ENCODE measurements around the gene PCDH15. TPM values are rescaled to one million over a fixed set of nuclear protein-coding genes. Genes with fewer than 3 reads are reported as not detected.

The PCDH15 gene
- total and polyA plus RNA-seq, 2 experiments from 2014 or later = 1.1 to 1.7 TPM

- H3K9me2 ChIP-seq (replicated peaks; ENCODE audit: insufficient read depth) = no peaks in the 10 kb centered on the region
- H3K4me1 ChIP-seq (ENCODE audit: insufficient read depth) = no peaks in the 10 kb centered on the region
- H4K20me1 ChIP-seq (ENCODE audit: insufficient read depth, poor library complexity, severe bottlenecking) = no peaks in the 10 kb centered on the region
- no peak overlapping the region for H3K4me3 ChIP-seq
- TF ChIP-seq EZH2 (IDR thresholded peaks at IDR 0.05; ENCODE audit: borderline replicate concordance) (no peak), EZH2phosphoT487 (IDR thresholded peaks at IDR 0.05; ENCODE audit: low read depth, severe bottlenecking, unreplicated experiment) (no peak), CTCF (IDR thresholded peaks at IDR 0.05; ENCODE audit: poor library complexity) (no peak)
- H3K36me3 ChIP-seq (replicated peaks; ENCODE audit: insufficient read depth, low read depth) = no peaks in the 10 kb centered on the region
- H3K27ac ChIP-seq = no peak overlapping the region
- no peak for DNase-seq (ENCODE audit: low spot score)
- no peak overlapping the region for H2AFZ ChIP-seq
- H3K27me3 ChIP-seq = no peaks in the 10 kb centered on the region
- no peaks in the 10 kb centered on the region for H3K9me3 ChIP-seq (ENCODE audit: low read depth)
- H3K79me2 ChIP-seq = no peaks in the 10 kb centered on the region
- H3K4me2 ChIP-seq = no peak overlapping the region
These were observed 191.6 kb downstream of the PCDH15 start for GRCh38 chr10:54609423-54609822.

GRCh38 chr10:54607983-54608382 lies 193.0 kb downstream of the PCDH15 start:
- Histone ChIP-seq H3K27ac (no peak overlapping the region), H3K4me2 (no peak overlapping the region), H2AFZ (no peak overlapping the region), H3K4me3 (no peak overlapping the region), H3K4me1 (ENCODE audit: insufficient read depth) (no peaks in the 10 kb centered on the region), H3K9me3 (ENCODE audit: low read depth) (no peaks in the 10 kb centered on the region), H3K79me2 (no peaks in the 10 kb centered on the region), H3K27me3 (no peaks in the 10 kb centered on the region), H3K9me2 (replicated peaks; ENCODE audit: insufficient read depth) (no peaks in the 10 kb centered on the region), H3K36me3 (replicated peaks; ENCODE audit: insufficient read depth, low read depth) (no peaks in the 10 kb centered on the region), H4K20me1 (ENCODE audit: insufficient read depth, poor library complexity, severe bottlenecking) (no peaks in the 10 kb centered on the region)
- WGBS (ENCODE audit: low lambda C conversion rate, missing lambda C conversion rate) = 87% methylated on average over 5 of the region's 5 CpGs
- no peak for DNase-seq (ENCODE audit: low spot score)
- no peak for TF ChIP-seq CTCF (IDR thresholded peaks at IDR 0.05; ENCODE audit: poor library complexity)

GRCh38 chr10:54594289-54594688 lies 206.7 kb downstream of the PCDH15 start:
- Histone ChIP-seq H3K4me2 (no peak overlapping the region), H3K4me1 (ENCODE audit: insufficient read depth) (no peaks in the 10 kb centered on the region), H3K9me2 (replicated peaks; ENCODE audit: insufficient read depth) (no peaks in the 10 kb centered on the region), H3K9me3 (ENCODE audit: low read depth) (no peaks in the 10 kb centered on the region), H3K27me3 (no peaks in the 10 kb centered on the region), H3K4me3 (no peak overlapping the region), H3K79me2 (no peaks in the 10 kb centered on the region), H3K27ac (no peak overlapping the region), H4K20me1 (ENCODE audit: insufficient read depth, poor library complexity, severe bottlenecking) (no peaks in the 10 kb centered on the region), H2AFZ (no peak overlapping the region), H3K36me3 (replicated peaks; ENCODE audit: insufficient read depth, low read depth) (no peaks in the 10 kb centered on the region)
- 89% methylated on average over 3 of the region's 3 CpGs for WGBS (ENCODE audit: low lambda C conversion rate, missing lambda C conversion rate)
- DNase-seq (ENCODE audit: low spot score) = no peak
- no peak for TF ChIP-seq EZH2phosphoT487 (IDR thresholded peaks at IDR 0.05; ENCODE audit: low read depth, severe bottlenecking, unreplicated experiment)
- TF ChIP-seq EZH2 (IDR thresholded peaks at IDR 0.05; ENCODE audit: borderline replicate concordance) = no peak
- no peak for TF ChIP-seq CTCF (IDR thresholded peaks at IDR 0.05; ENCODE audit: poor library complexity)

- no peak for DNase-seq (ENCODE audit: low spot score)
- Histone ChIP-seq H3K4me3 (no peak overlapping the region), H3K9me2 (replicated peaks; ENCODE audit: insufficient read depth) (no peaks in the 10 kb centered on the region)
These were observed 213.1 kb downstream of the PCDH15 start for GRCh38 chr10:54587971-54588370.

More at GRCh38 chr10:54587971-54588370, 213.1 kb downstream of the PCDH15 start:
- Histone ChIP-seq H3K79me2 (no peaks in the 10 kb centered on the region), H3K9me3 (ENCODE audit: low read depth) (no peaks in the 10 kb centered on the region), H3K4me1 (ENCODE audit: insufficient read depth) (no peaks in the 10 kb centered on the region), H3K27me3 (no peaks in the 10 kb centered on the region), H4K20me1 (ENCODE audit: insufficient read depth, poor library complexity, severe bottlenecking) (no peaks in the 10 kb centered on the region), H3K36me3 (replicated peaks; ENCODE audit: insufficient read depth, low read depth) (no peaks in the 10 kb centered on the region), H3K4me2 (no peak overlapping the region), H2AFZ (no peak overlapping the region), H3K27ac (no peak overlapping the region)
- no peak for TF ChIP-seq CTCF (IDR thresholded peaks at IDR 0.05; ENCODE audit: poor library complexity)
- no peak for TF ChIP-seq EZH2phosphoT487 (IDR thresholded peaks at IDR 0.05; ENCODE audit: low read depth, severe bottlenecking, unreplicated experiment)
- no peak for TF ChIP-seq EZH2 (IDR thresholded peaks at IDR 0.05; ENCODE audit: borderline replicate concordance)
- WGBS (ENCODE audit: low lambda C conversion rate, missing lambda C conversion rate) = 19% methylated on average over 2 of the region's 2 CpGs
